H9 (cell line): Measurements from ENCODE around the gene ZMYND8. TPM values are rescaled to one million over a fixed set of nuclear protein-coding genes. Genes with fewer than 3 reads are reported as not detected.

ENCODE experiments used
- DNase-seq: peaks from one replicate; pipeline ENCODE4 v3.0.0-alpha.2; 2017
- H2AFZ ChIP-seq: one replicate; pipeline ENCODE4 v1.6.1; 2013; ENCODE audit warnings: mild to moderate bottlenecking, low read length, control low read depth, moderate library complexity
- H2AK5ac ChIP-seq: 2 replicates; pipeline ENCODE4 v1.6.1; 2013; ENCODE audit warnings: low read length, control low read depth, mixed read lengths; ENCODE audit not compliant: insufficient read length
- H2BK120ac ChIP-seq: one replicate; pipeline ENCODE4 v1.6.1; 2013; ENCODE audit warnings: low read depth, mild to moderate bottlenecking, low read length, control low read depth, inconsistent platforms; ENCODE audit not compliant: poor library complexity, severe bottlenecking
- H2BK12ac ChIP-seq: 2 replicates; pipeline ENCODE4 v1.6.1; 2013; ENCODE audit warnings: low read length, control low read depth, mixed read lengths, low read depth; ENCODE audit not compliant: insufficient read length
- H2BK15ac ChIP-seq: 2 replicates; pipeline ENCODE4 v1.6.1; 2013; ENCODE audit warnings: low read depth, low read length, control low read depth
- H2BK20ac ChIP-seq: one replicate; pipeline ENCODE4 v1.6.1; 2013; ENCODE audit warnings: low read depth, mild to moderate bottlenecking, low read length, control low read depth, inconsistent platforms; ENCODE audit not compliant: poor library complexity, severe bottlenecking
- H2BK5ac ChIP-seq: 2 replicates; pipeline ENCODE4 v1.6.1; 2013; ENCODE audit warnings: low read length, control low read depth, mixed read lengths; ENCODE audit not compliant: insufficient read length
- H3K14ac ChIP-seq: 2 replicates; pipeline ENCODE4 v1.6.1; 2013; ENCODE audit warnings: low read length, control low read depth; ENCODE audit not compliant: insufficient read depth
- H3K18ac ChIP-seq: 2 replicates; pipeline ENCODE4 v1.6.1; 2013; ENCODE audit warnings: low read depth, mild to moderate bottlenecking, mixed read lengths, low read length, control low read depth; ENCODE audit not compliant: insufficient read length
- H3K23ac ChIP-seq: 2 replicates; pipeline ENCODE4 v1.6.1; 2013; ENCODE audit warnings: low read length, control low read depth, mixed read lengths, low read depth; ENCODE audit not compliant: insufficient read length
- H3K23me2 ChIP-seq: 2 replicates; pipeline ENCODE4 v1.6.1; 2013; ENCODE audit warnings: low read depth, mild to moderate bottlenecking, mixed read lengths, low read length, control low read depth; ENCODE audit not compliant: insufficient read length, poor library complexity, severe bottlenecking
- H3K27ac ChIP-seq: 2 replicates; pipeline ENCODE4 v1.5.1; 2013; ENCODE audit warnings: low read length, control low read depth, mixed read lengths, low read depth; ENCODE audit not compliant: insufficient read length
- H3K27me3 ChIP-seq: 2 replicates; pipeline ENCODE4 v1.6.1; 2013; ENCODE audit warnings: low read length, control low read depth, inconsistent platforms; ENCODE audit not compliant: insufficient read depth
- H3K4ac ChIP-seq: 2 replicates; pipeline ENCODE4 v1.6.1; 2013; ENCODE audit warnings: low read depth, mild to moderate bottlenecking, control low read depth, inconsistent platforms, low read length, moderate library complexity
- H3K4me1 ChIP-seq: 2 replicates; pipeline ENCODE4 v1.6.1; 2013; ENCODE audit warnings: low read length, control low read depth, inconsistent platforms; ENCODE audit not compliant: insufficient read depth
- H3K4me2 ChIP-seq: 2 replicates; pipeline ENCODE4 v1.6.1; 2013; ENCODE audit warnings: low read length, control low read depth, mixed read lengths; ENCODE audit not compliant: insufficient read length, insufficient read depth
- H3K56ac ChIP-seq: 2 replicates; pipeline ENCODE4 v1.6.1; 2013; ENCODE audit warnings: low read depth, mild to moderate bottlenecking, mixed read lengths, low read length, control low read depth; ENCODE audit not compliant: insufficient read length
- H3K79me1 ChIP-seq: 2 replicates; pipeline ENCODE4 v1.6.1; 2013; ENCODE audit warnings: low read depth, mild to moderate bottlenecking, moderate library complexity, low read length, control low read depth, inconsistent platforms; ENCODE audit not compliant: insufficient read depth, poor library complexity, severe bottlenecking
- H3K79me2 ChIP-seq: 2 replicates; pipeline ENCODE4 v1.6.1; 2013; ENCODE audit warnings: low read length, control low read depth, inconsistent platforms; ENCODE audit not compliant: insufficient read depth
- H3K9ac ChIP-seq: 2 replicates; pipeline ENCODE4 v1.6.1; 2013; ENCODE audit warnings: low read length, control low read depth, mixed read lengths; ENCODE audit not compliant: insufficient read length; ENCODE audit errors: extremely low read depth
- H3K9me3 ChIP-seq: one replicate; pipeline ENCODE4 v1.6.1; 2013; ENCODE audit warnings: low read depth, low read length, inconsistent platforms; ENCODE audit not compliant: control insufficient read depth
- H3T11ph ChIP-seq: one replicate; pipeline ENCODE4 v1.6.1; 2013; ENCODE audit warnings: mild to moderate bottlenecking, low read length, control low read depth, inconsistent platforms
- H4K20me1 ChIP-seq: one replicate; pipeline ENCODE4 v1.6.1; 2013; ENCODE audit not compliant: control insufficient read depth, insufficient read length, insufficient read depth
- H4K5ac ChIP-seq: 2 replicates; pipeline ENCODE4 v1.6.1; 2013; ENCODE audit warnings: low read depth, mild to moderate bottlenecking, mixed read lengths, low read length, control low read depth; ENCODE audit not compliant: insufficient read length
- H4K8ac ChIP-seq: replicated peaks from 2 replicates; pipeline ENCODE4 v1.6.1; 2013; ENCODE audit warnings: low read length, control low read depth, mixed read lengths, low read depth; ENCODE audit not compliant: insufficient read length
- H4K91ac ChIP-seq: 2 replicates; pipeline ENCODE4 v1.6.1; 2013; ENCODE audit warnings: low read depth, mild to moderate bottlenecking, moderate library complexity, mixed read lengths, low read length, control low read depth; ENCODE audit not compliant: insufficient read length
- H3K27ac Mint-ChIP-seq, 3 experiments: 2 replicates in 2 of 3; 3 replicates in 1 of 3; pipeline ENCODE4 v1.8.0; 2020 to 2021; ENCODE audit warnings: mixed read lengths in 3 of 3, mild to moderate bottlenecking in 1 of 3, moderate library complexity in 1 of 3
- H3K27me3 Mint-ChIP-seq: 2 replicates; pipeline ENCODE4 v1.8.0; 2021; ENCODE audit warnings: low read depth, mild to moderate bottlenecking, moderate library complexity, mixed read lengths
- H3K36me3 Mint-ChIP-seq, 3 experiments: 2 replicates in 2 of 3; 3 replicates in 1 of 3; pipeline ENCODE4 v1.8.0; 2020 to 2021; ENCODE audit warnings: low read depth in 3 of 3, mixed read lengths in 3 of 3; ENCODE audit not compliant: insufficient read depth in 1 of 3
- H3K4me1 Mint-ChIP-seq, 2 experiments: 2 replicates each; pipeline ENCODE4 v1.8.0; 2020; ENCODE audit warnings: mixed read lengths in 2 of 2
- H3K4me3 Mint-ChIP-seq, 2 experiments: 2 replicates in 1 of 2; 3 replicates in 1 of 2; pipeline ENCODE4 v1.8.0; 2020 to 2021; ENCODE audit warnings: mild to moderate bottlenecking in 2 of 2, mixed read lengths in 2 of 2, moderate library complexity in 1 of 2
- H3K9me3 Mint-ChIP-seq, 2 experiments: 2 replicates in 1 of 2; 3 replicates in 1 of 2; pipeline ENCODE4 v1.8.0; 2020; ENCODE audit warnings: mild to moderate bottlenecking in 2 of 2, mixed read lengths in 2 of 2, moderate library complexity in 1 of 2
- WGBS: extraction: QIAGEN DNeasy Blood & Tissue Kit; methylation state at CpG from one replicate; pipeline ENCODE4 v1.1.7; 2013; ENCODE audit warnings: missing lambda C conversion rate, low lambda C conversion rate, mixed read lengths; ENCODE audit not compliant: insufficient read length; ENCODE audit errors: extremely low coverage; 5-methylcytosine and 5-hydroxymethylcytosine counted together
- total RNA-seq: library from RNA; stranded (reverse); gene quantifications from 2 replicates; pipeline ENCODE4 v1.2.1, GENCODE V29; 2021
- TF ChIP-seq, protein P1 (sequence below): fragments of 200-600 bp; sonication (generic); conservative IDR thresholded peaks from 3 replicates; pipeline ENCODE4 v1.8.0; 2021; ENCODE audit warnings: antibody characterized with exemption, mild to moderate bottlenecking

The ZMYND8 gene
- total RNA-seq, 1 experiment from 2014 or later = 158 TPM

GRCh38 chr20:47223896-47224295, 132.6 kb downstream of the ZMYND8 start:
- TF ChIP-seq, protein P1, sequence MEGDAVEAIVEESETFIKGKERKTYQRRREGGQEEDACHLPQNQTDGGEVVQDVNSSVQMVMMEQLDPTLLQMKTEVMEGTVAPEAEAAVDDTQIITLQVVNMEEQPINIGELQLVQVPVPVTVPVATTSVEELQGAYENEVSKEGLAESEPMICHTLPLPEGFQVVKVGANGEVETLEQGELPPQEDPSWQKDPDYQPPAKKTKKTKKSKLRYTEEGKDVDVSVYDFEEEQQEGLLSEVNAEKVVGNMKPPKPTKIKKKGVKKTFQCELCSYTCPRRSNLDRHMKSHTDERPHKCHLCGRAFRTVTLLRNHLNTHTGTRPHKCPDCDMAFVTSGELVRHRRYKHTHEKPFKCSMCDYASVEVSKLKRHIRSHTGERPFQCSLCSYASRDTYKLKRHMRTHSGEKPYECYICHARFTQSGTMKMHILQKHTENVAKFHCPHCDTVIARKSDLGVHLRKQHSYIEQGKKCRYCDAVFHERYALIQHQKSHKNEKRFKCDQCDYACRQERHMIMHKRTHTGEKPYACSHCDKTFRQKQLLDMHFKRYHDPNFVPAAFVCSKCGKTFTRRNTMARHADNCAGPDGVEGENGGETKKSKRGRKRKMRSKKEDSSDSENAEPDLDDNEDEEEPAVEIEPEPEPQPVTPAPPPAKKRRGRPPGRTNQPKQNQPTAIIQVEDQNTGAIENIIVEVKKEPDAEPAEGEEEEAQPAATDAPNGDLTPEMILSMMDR = no peak
- Histone ChIP-seq H2BK15ac (no peak overlapping the region), H4K5ac (no peak overlapping the region), H3K27ac (no peak overlapping the region), H3K79me1 (no peaks in the 10 kb centered on the region), H4K20me1 (no peaks in the 10 kb centered on the region), H3K79me2 (no peaks in the 10 kb centered on the region), H2BK12ac (no peak overlapping the region), H2BK20ac (no peak overlapping the region), H3K4me2 (no peak overlapping the region), H3K4ac (no peak overlapping the region), H4K8ac (no peak overlapping the region), H3K9ac (no peak overlapping the region), H3K56ac (no peak overlapping the region), H2AFZ (no peak overlapping the region), H3K18ac (no peak overlapping the region), H3K23me2 (no peaks in the 10 kb centered on the region), H3K4me1 (no peaks in the 10 kb centered on the region), H2BK120ac (no peak overlapping the region), H3K27me3 (no peaks in the 10 kb centered on the region), H2BK5ac (no peak overlapping the region), H3K9me3 (no peaks in the 10 kb centered on the region), H3T11ph (no peak overlapping the region), H3K14ac (no peak overlapping the region), H2AK5ac (no peak overlapping the region), H4K91ac (no peak overlapping the region), H3K23ac (no peak overlapping the region)
- no peak for DNase-seq
- Mint-ChIP-seq H3K4me1 (peaks cover 0 to 6% of the 10 kb centered on the region in 2 experiments; a peak in 1 of 4 replicates), H3K36me3 (peaks cover 61 to 90% (median 85%) of the 10 kb centered on the region in 3 experiments), H3K27ac (no peak overlapping the region), H3K27me3 (no peaks in the 10 kb centered on the region; the same call in 1 of the 2 replicates), H3K9me3 (no peaks in the 10 kb centered on the region), H3K4me3 (no peak overlapping the region)
- no CpG with 5 or more reads among the region's 1 CpG for WGBS
